Hepatocyte (in vitro differentiated cells): Measurements from ENCODE around the gene FFAR3.

ENCODE experiments used
- CTCF ChIP-seq: fragments of 200-600 bp; sonication (generic); IDR thresholded peaks from 2 replicates; pipeline ENCODE4 v1.5.1; 2016; ENCODE audit warnings: antibody characterized with exemption, mild to moderate bottlenecking; ENCODE audit not compliant: poor library complexity
- EZH2 ChIP-seq: fragments of 200-600 bp; sonication (generic); IDR thresholded peaks from 2 replicates; pipeline ENCODE4 v1.6.1; 2016; ENCODE audit warnings: antibody characterized with exemption, mild to moderate bottlenecking, borderline replicate concordance

GRCh38 chr19:35381926-35382325 is 23.7 kb downstream of the FFAR3 start:
- no peak for TF ChIP-seq CTCF
- no peak for TF ChIP-seq EZH2
